ENCODE measurements around the gene CARD11.

GRCh38 chr7:2884161-2884560, 159.5 kb downstream of the CARD11 start:
- TF ChIP-seq CTCF (conservative IDR thresholded peaks at IDR 0.05 in 1 of 2, IDR thresholded peaks at IDR 0.05 in 1 of 2; ENCODE audit: extremely low read depth in 1 of 2, insufficient read depth in 1 of 2, low read depth in 1 of 2, low read length in 2 of 2) = no peak
- no peak for TF ChIP-seq EZH2 (IDR thresholded peaks at IDR 0.05; ENCODE audit: borderline replicate concordance, low read length)
